Measurements from ENCODE around the gene FBXW2.

DNA sequence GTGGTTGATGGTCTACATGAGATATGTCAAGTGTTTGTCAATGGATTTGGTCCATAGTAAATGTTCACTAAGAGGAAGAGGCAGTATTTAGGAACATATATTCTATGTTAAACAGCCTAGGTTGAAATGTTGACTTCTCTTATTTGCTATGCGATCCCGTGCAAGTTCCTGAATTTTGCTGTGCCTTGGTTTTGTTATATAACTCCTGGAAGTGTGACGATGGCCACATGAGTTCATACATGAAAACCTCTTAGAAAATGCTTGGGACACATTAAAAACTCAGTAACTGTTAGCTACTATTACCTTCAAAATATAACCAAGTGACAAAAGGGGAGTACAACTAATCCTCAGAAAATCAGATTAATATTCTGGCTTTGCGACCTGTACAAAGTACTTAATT is 21.9 kb upstream of the FBXW2 start:
- TF ChIP-seq CTCF (IDR thresholded peaks at IDR 0.05) = no peak
- TF ChIP-seq POLR2A (IDR thresholded peaks at IDR 0.05) = no peak

All from transverse colon (tissue), 3 donors.